ENCODE results near the gene EPHB1. TPM values are rescaled to one million over a fixed set of nuclear protein-coding genes. Genes with fewer than 3 reads are reported as not detected.

The EPHB1 gene
- total and polyA plus RNA-seq, 2 of the 13 experiments (the other 11 are each of a cell fraction or from before 2014, with no cell fraction given) = 0.07 to 0.21 TPM

DNA sequence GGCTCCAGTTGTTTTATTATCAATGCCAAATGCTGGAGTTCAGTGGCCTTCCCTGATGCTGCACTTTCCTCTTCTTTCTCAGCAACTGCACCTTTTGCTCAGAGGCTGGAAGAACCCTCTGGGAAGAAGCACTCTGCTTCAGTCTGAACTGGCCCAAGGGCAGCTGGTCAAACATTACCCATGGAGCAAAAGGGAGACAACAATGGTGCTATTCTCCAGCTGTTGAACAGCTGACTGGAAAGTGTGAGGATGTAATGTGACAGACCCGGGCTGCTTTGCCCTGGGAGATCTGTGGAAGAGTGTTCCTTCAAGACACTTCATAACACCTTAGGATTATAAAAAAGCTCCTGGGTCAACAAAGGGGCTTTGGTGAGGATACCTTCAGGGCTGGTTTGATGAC, 84.9 kb downstream of the EPHB1 start:
- in situ Hi-C loops (cut with HindIII; ENCODE audit: extremely low pct_ligation_motif_present, low pct_unique_long_range_greater_than_20kb) = no loop called here
- POLR2A ChIA-PET = no interaction called here
- ATAC-seq = peak; percentile 76
- Histone ChIP-seq H3K36me3 (replicated peaks in 1 of 2; ENCODE audit: control insufficient read depth in 1 of 2, insufficient read depth in 2 of 2, low read length in 2 of 2) (no peaks in the 10 kb centered on the region), H3K4me2 (ENCODE audit: low read depth, low read length) (no peak overlapping the region), H3K4me1 (ENCODE audit: insufficient read depth, low read length) (peaks cover 4% of the 10 kb centered on the region; the same call in 1 of the 2 replicates), H4K20me1 (ENCODE audit: insufficient read depth, low read length) (no peaks in the 10 kb centered on the region), H3K79me2 (ENCODE audit: insufficient read depth, low read length) (no peaks in the 10 kb centered on the region), H3K27ac (ENCODE audit: extremely low read length, insufficient read depth, low read length) (no peak overlapping the region), H3K9ac (ENCODE audit: insufficient read depth, low read depth, low read length) (no peak overlapping the region), H2AFZ (ENCODE audit: low read length) (no peak overlapping the region), H3K9me3 (ENCODE audit: low read length) (no peaks in the 10 kb centered on the region), H3K27me3 (ENCODE audit: control insufficient read depth in 1 of 2, insufficient read depth in 2 of 2, low read length in 2 of 2) (no peaks in the 10 kb centered on the region), H3K4me3 (replicated peaks in 1 of 3; ENCODE audit: insufficient read depth in 1 of 3, low read depth in 2 of 3, low read length in 3 of 3) (no peak overlapping the region)
- WGBS (ENCODE audit: low lambda C conversion rate) = 0% methylated on average over 1 of the region's 1 CpG
- intact Hi-C loops (cut with micrococcal nuclease; ENCODE audit: unreplicated experiment) = no loop called here
- no TSS peak for BruUV-seq (replicated peaks)
- no peak for FAIRE-seq
- peak; percentile 29 for DNase-seq (ENCODE audit: low spot score)
- CTCF ChIA-PET (ENCODE audit: low intra/inter-chr PET ratio, low total read pairs) = no interaction called here
- TF ChIP-seq BCL6 (CRISPR knock-in tag; IDR thresholded peaks at IDR 0.05) (no peak), ZNF253 (CRISPR knock-in tag; IDR thresholded peaks at IDR 0.05; ENCODE audit: borderline replicate concordance) (no peak), HMG20A (CRISPR knock-in tag; IDR thresholded peaks at IDR 0.05; ENCODE audit: borderline replicate concordance) (no peak), MIXL1 (CRISPR knock-in tag; IDR thresholded peaks at IDR 0.05) (no peak), HNRNPUL1 (IDR thresholded peaks at IDR 0.05; ENCODE audit: low read depth, low read length) (no peak), MLLT10 (CRISPR knock-in tag; IDR thresholded peaks at IDR 0.05) (no peak), SOX6 (IDR thresholded peaks at IDR 0.05) (no peak), SOX6 (CRISPR knock-in tag; IDR thresholded peaks at IDR 0.05) (peak; percentile 59), SOX13 (IDR thresholded peaks at IDR 0.05) (no peak), SOX13 (CRISPR knock-in tag; conservative IDR thresholded peaks at IDR 0.05 in 1 of 2, IDR thresholded peaks at IDR 0.05 in 1 of 2) (peak in 1 of 2 experiments; percentile 75; a peak in 2 of 4 replicates), ZNF644 (CRISPR knock-in tag; IDR thresholded peaks at IDR 0.05; ENCODE audit: low read depth) (0 out of 2 replicates have a peak, but pooled peaks have one; percentile 47), SOX5 (CRISPR knock-in tag; IDR thresholded peaks at IDR 0.05; ENCODE audit: borderline replicate concordance) (peak; percentile 66; the same call in 1 of the 2 replicates), ZSCAN31 (CRISPR knock-in tag; IDR thresholded peaks at IDR 0.05; ENCODE audit: low read depth) (no peak), ZNF777 (CRISPR knock-in tag; IDR thresholded peaks at IDR 0.05) (no peak), KLF6 (CRISPR knock-in tag; IDR thresholded peaks at IDR 0.05) (no peak)
- TF ChIP-seq, protein P1, sequence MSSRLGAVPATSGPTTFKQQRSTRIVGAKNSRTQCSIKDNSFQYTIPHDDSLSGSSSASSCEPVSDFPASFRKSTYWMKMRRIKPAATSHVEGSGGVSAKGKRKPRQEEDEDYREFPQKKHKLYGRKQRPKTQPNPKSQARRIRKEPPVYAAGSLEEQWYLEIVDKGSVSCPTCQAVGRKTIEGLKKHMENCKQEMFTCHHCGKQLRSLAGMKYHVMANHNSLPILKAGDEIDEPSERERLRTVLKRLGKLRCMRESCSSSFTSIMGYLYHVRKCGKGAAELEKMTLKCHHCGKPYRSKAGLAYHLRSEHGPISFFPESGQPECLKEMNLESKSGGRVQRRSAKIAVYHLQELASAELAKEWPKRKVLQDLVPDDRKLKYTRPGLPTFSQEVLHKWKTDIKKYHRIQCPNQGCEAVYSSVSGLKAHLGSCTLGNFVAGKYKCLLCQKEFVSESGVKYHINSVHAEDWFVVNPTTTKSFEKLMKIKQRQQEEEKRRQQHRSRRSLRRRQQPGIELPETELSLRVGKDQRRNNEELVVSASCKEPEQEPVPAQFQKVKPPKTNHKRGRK (CRISPR knock-in tag; IDR thresholded peaks at IDR 0.05) = no peak
- TF ChIP-seq, protein P2, sequence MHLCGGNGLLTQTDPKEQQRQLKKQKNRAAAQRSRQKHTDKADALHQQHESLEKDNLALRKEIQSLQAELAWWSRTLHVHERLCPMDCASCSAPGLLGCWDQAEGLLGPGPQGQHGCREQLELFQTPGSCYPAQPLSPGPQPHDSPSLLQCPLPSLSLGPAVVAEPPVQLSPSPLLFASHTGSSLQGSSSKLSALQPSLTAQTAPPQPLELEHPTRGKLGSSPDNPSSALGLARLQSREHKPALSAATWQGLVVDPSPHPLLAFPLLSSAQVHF (CRISPR knock-in tag; IDR thresholded peaks at IDR 0.05) = no peak
- TF ChIP-seq, protein P3, sequence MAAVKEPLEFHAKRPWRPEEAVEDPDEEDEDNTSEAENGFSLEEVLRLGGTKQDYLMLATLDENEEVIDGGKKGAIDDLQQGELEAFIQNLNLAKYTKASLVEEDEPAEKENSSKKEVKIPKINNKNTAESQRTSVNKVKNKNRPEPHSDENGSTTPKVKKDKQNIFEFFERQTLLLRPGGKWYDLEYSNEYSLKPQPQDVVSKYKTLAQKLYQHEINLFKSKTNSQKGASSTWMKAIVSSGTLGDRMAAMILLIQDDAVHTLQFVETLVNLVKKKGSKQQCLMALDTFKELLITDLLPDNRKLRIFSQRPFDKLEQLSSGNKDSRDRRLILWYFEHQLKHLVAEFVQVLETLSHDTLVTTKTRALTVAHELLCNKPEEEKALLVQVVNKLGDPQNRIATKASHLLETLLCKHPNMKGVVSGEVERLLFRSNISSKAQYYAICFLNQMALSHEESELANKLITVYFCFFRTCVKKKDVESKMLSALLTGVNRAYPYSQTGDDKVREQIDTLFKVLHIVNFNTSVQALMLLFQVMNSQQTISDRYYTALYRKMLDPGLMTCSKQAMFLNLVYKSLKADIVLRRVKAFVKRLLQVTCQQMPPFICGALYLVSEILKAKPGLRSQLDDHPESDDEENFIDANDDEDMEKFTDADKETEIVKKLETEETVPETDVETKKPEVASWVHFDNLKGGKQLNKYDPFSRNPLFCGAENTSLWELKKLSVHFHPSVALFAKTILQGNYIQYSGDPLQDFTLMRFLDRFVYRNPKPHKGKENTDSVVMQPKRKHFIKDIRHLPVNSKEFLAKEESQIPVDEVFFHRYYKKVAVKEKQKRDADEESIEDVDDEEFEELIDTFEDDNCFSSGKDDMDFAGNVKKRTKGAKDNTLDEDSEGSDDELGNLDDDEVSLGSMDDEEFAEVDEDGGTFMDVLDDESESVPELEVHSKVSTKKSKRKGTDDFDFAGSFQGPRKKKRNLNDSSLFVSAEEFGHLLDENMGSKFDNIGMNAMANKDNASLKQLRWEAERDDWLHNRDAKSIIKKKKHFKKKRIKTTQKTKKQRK (IDR thresholded peaks at IDR 0.05; ENCODE audit: low read length) = no peak
- TF ChIP-seq, protein P4, sequence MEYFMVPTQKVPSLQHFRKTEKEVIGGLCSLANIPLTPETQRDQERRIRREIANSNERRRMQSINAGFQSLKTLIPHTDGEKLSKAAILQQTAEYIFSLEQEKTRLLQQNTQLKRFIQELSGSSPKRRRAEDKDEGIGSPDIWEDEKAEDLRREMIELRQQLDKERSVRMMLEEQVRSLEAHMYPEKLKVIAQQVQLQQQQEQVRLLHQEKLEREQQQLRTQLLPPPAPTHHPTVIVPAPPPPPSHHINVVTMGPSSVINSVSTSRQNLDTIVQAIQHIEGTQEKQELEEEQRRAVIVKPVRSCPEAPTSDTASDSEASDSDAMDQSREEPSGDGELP (IDR thresholded peaks at IDR 0.05; ENCODE audit: borderline replicate concordance, low read depth) = peak; percentile 96
